HFFc6 (cell line): ENCODE measurements around the gene SSBP3. TPM values are rescaled to one million over a fixed set of nuclear protein-coding genes. Genes with fewer than 3 reads are reported as not detected.

Experiments
- DNase-seq: peaks from one replicate; pipeline ENCODE4 v3.0.0-alpha.2; 2018
- H3K27ac Mint-ChIP-seq: 2 replicates; pipeline ENCODE4 v1.8.0; 2020; ENCODE audit warnings: mild to moderate bottlenecking, mixed read lengths
- H3K27me3 Mint-ChIP-seq: 2 replicates; pipeline ENCODE4 v1.8.0; 2021; ENCODE audit warnings: mild to moderate bottlenecking, moderate library complexity, mixed read lengths; ENCODE audit not compliant: insufficient read depth
- H3K36me3 Mint-ChIP-seq: 2 replicates; pipeline ENCODE4 v1.8.0; 2021; ENCODE audit warnings: low read depth, mixed read lengths
- H3K4me1 Mint-ChIP-seq: 2 replicates; pipeline ENCODE4 v1.8.0; 2020; ENCODE audit warnings: low read depth, mixed read lengths
- H3K4me3 Mint-ChIP-seq: 2 replicates; pipeline ENCODE4 v1.8.0; 2020; ENCODE audit warnings: mild to moderate bottlenecking, moderate library complexity, mixed read lengths
- H3K9me3 Mint-ChIP-seq: 2 replicates; pipeline ENCODE4 v1.8.0; 2020; ENCODE audit warnings: mild to moderate bottlenecking, mixed read lengths
- CTCF ChIP-seq: fragments of 200-600 bp; sonication (generic); IDR thresholded peaks from 2 replicates; pipeline ENCODE4 v1.5.0; 2021; ENCODE audit warnings: antibody characterized with exemption, mild to moderate bottlenecking
- total RNA-seq, 6 experiments: library from RNA; stranded (reverse); fragmentation: NEBNext Ultra II Directional; extraction: Animal tissue kit (Norgen Biotek cat#: 25700); gene quantifications; 2 replicates in 1 of 6; 3 replicates in 5 of 6; pipeline ENCODE4 v1.2.3, GENCODE V29; 2021

The SSBP3 gene
- total RNA-seq, 6 experiments from 2014 or later, result 42.3 to 72.2 (median 58.1) TPM

DNA sequence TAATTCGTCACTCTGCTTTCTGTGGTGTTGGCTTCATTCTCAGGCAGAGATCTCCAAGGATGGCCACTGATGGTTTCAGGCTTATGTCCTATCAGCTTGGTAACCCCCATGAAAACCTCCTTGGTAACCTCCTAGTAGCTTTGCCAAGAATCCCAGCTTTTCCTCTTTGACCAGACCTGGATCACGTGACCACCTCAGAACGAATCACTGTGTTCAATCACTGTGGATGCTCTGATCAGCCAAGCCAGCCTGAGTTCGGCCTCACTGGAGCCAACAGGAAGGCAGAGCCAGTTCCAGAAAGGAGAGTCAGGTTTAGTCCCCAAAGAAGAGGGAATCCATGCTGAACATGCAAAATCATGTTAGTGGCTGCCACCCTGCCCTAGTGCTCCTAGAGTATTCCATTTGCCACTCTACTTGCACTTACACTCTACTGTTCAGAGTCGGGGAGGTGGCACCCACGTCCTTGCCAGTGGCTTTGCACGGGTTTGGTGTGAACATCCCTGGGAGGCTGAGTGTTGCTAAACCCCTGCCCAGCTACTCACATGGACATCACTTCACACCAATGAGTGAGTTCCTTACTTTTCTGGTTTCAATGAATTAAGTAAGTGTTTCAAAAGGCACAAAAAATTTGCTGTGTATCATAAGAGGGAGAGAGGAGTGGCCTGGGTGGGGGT, 33.5 kb upstream of the SSBP3 start:
- H3K27me3 Mint-ChIP-seq, result peaks cover 6% of the 10 kb centered on the region
- H3K4me1 Mint-ChIP-seq, result peaks cover 6% of the 10 kb centered on the region; the same call in 1 of the 2 replicates
- H3K9me3 Mint-ChIP-seq, result no peaks in the 10 kb centered on the region
- no peak for TF ChIP-seq CTCF
- H3K36me3 Mint-ChIP-seq, result no peaks in the 10 kb centered on the region
- no peak overlapping the region for H3K27ac Mint-ChIP-seq
- no peak for DNase-seq
- H3K4me3 Mint-ChIP-seq, result no peak overlapping the region; the same call in 1 of the 2 replicates

GRCh38 chr1:54437783-54438182, 31.6 kb upstream of the SSBP3 start:
- no peak for TF ChIP-seq CTCF
- peaks cover 6% of the 10 kb centered on the region; the same call in 1 of the 2 replicates for H3K4me1 Mint-ChIP-seq
- no peak overlapping the region for H3K27ac Mint-ChIP-seq
- DNase-seq, result no peak
- H3K27me3 Mint-ChIP-seq, result peaks cover 6% of the 10 kb centered on the region
- no peak overlapping the region for H3K4me3 Mint-ChIP-seq
- no peaks in the 10 kb centered on the region for H3K36me3 Mint-ChIP-seq
- H3K9me3 Mint-ChIP-seq, result no peaks in the 10 kb centered on the region

- H3K36me3 Mint-ChIP-seq, result no peaks in the 10 kb centered on the region
- peaks cover 2% of the 10 kb centered on the region for H3K27me3 Mint-ChIP-seq
- no peak for TF ChIP-seq CTCF
- H3K9me3 Mint-ChIP-seq, result no peaks in the 10 kb centered on the region
- H3K27ac Mint-ChIP-seq, result no peak overlapping the region
- no peak for DNase-seq
- peaks cover 6% of the 10 kb centered on the region; the same call in 1 of the 2 replicates for H3K4me1 Mint-ChIP-seq
- H3K4me3 Mint-ChIP-seq, result no peak overlapping the region
Observed at GRCh38 chr1:54436826-54437225, 30.6 kb upstream of the SSBP3 start.

- no peaks in the 10 kb centered on the region for H3K9me3 Mint-ChIP-seq
- no peak overlapping the region for H3K27ac Mint-ChIP-seq
- no peaks in the 10 kb centered on the region for H3K36me3 Mint-ChIP-seq
- no peaks in the 10 kb centered on the region for H3K4me1 Mint-ChIP-seq
- H3K4me3 Mint-ChIP-seq, result no peak overlapping the region
- H3K27me3 Mint-ChIP-seq, result no peaks in the 10 kb centered on the region; the same call in 1 of the 2 replicates
- no peak for TF ChIP-seq CTCF
- no peak for DNase-seq
Observed at GRCh38 chr1:54429838-54430237, 23.6 kb upstream of the SSBP3 start.

DNA sequence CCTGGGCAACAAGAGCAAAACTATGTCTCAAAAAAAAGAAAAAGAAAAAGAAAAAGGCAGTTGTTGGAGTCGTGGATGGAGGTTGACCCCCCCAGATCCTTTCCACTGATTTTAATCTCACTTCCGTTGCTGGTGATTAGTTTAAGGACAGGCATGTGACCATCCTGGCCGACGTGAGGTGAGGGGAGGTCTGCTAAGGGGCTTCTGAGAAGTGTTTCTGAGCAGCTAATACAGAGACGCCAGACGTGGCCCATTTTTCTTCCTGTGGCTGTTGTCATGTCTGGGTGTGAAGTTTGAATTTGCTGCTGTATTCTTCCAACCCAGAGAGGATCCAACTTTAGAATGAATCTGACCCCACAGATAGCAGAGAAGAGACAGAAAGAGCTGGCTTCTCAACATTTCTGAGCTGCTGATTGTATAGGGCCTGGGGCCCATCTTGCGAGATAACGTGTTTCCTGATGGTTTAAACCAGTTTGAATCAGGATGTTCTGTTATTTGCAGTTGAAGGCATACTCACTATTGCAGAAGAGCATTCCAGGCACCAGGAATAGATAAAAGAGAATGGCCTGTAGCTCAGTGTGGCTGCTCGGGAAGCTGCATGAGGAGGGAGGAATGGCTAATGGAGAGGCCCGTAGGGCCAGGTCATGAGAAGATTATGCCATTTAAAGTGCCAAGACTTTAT, 22.8 kb upstream of the SSBP3 start:
- no peak for TF ChIP-seq CTCF
- Mint-ChIP-seq H3K4me1 (no peaks in the 10 kb centered on the region), H3K36me3 (no peaks in the 10 kb centered on the region), H3K27ac (no peak overlapping the region), H3K27me3 (no peaks in the 10 kb centered on the region; the same call in 1 of the 2 replicates), H3K4me3 (no peak overlapping the region), H3K9me3 (no peaks in the 10 kb centered on the region)
- no peak for DNase-seq
